Right lobe of liver (tissue), 6 donors: ENCODE data around the gene TESK1. TPM values are rescaled to one million over a fixed set of nuclear protein-coding genes. Genes with fewer than 3 reads are reported as not detected.
"Not testable (repeated sequence)": the region's sequence is repeated elsewhere in the genome, so short reads cannot be mapped to it uniquely, and the experiment has no call there.

Experiments used
- ATAC-seq, 4 donors: fragments of 200-7000 bp; cut with Tn5 transposase; one replicate each; pipeline ENCODE4 v1.9.1; 2020; ENCODE audit warnings: mild to moderate bottlenecking in 4 of 4, moderate library complexity in 4 of 4
- DNase-seq, 3 donors: peaks; one replicate each; pipeline ENCODE4 v3.0.0-alpha.2; 2020
- H3K27ac ChIP-seq, 3 donors: fragments of 200-600 bp; one replicate each; pipeline ENCODE4 v1.8.0; 2022
- H3K27me3 ChIP-seq, 2 donors: fragments of 200-600 bp; one replicate each; pipeline ENCODE4 v1.8.0; 2022
- H3K36me3 ChIP-seq, 4 donors: fragments of 200-600 bp; sonication (generic) in 1 of 4; one replicate each; pipeline versions ENCODE4 v1.5.1 to v1.8.0; 2017 to 2022; ENCODE audit warnings: control low read depth in 1 of 4
- H3K4me1 ChIP-seq, 4 donors: fragments of 200-600 bp; sonication (generic) in 1 of 4; one replicate each; pipeline versions ENCODE4 v1.5.1 to v1.8.0; 2017 to 2022; ENCODE audit warnings: control low read depth in 1 of 4
- H3K4me3 ChIP-seq, 3 donors: fragments of 200-600 bp; one replicate each; pipeline ENCODE4 v1.8.0; 2022
- H3K9me3 ChIP-seq, 4 donors: fragments of 200-600 bp; sonication (generic) in 1 of 4; one replicate each; pipeline versions ENCODE4 v1.5.1 to v1.8.0; 2017 to 2022; ENCODE audit warnings: control low read depth in 1 of 4
- POLR2A ChIP-seq: fragments of 450-650 bp; IDR thresholded peaks from one replicate; pipeline ENCODE4 v1.6.1; 2017; ENCODE audit warnings: antibody characterized with exemption, mild to moderate bottlenecking
- WGBS: methylation state at CpG from one replicate; pipeline ENCODE4 v1.1.6; 2018; ENCODE audit warnings: low coverage, low lambda C conversion rate; ENCODE audit not compliant: insufficient coverage; ENCODE audit errors: missing lambda C conversion rate; 5-methylcytosine and 5-hydroxymethylcytosine counted together
- intact Hi-C, 2 donors: fragments of 100-400 bp; cut with DNase I; formaldehyde crosslinking; loops; one replicate each; pipeline versions ENCODE4 v1.11.2 to v1.14.1; 2022
- total RNA-seq, 6 experiments: library from RNA; depleted of rRNA in 2 of 6; stranded (reverse); fragments of >200 nt in 2 of 6; fragmentation: NEBNext Ultra II Directional in 3 of 6; extraction: Animal tissue kit (Norgen Biotek cat#: 25700) in 3 of 6; gene quantifications; one replicate each; pipeline versions ENCODE4 v1.1.0 to v1.2.4, GENCODE V29; 2016 to 2023
- TF ChIP-seq, protein P1 (sequence below), 4 donors: fragments of 200-600 bp in 3 of 4; fragments of 450-650 bp in 1 of 4; IDR thresholded peaks; one replicate each; pipeline versions ENCODE4 v1.5.1 to v1.8.0; 2016 to 2022; ENCODE audit warnings: antibody characterized with exemption in 4 of 4, mild to moderate bottlenecking in 2 of 4
- donor health status: DM: no; HTN: yes; CAD: no.
- donor health status: DM: no; HTN: no; CAD: no.
- donor health status: DM: no; HTN: no; CAD: no.
- donor health status: DM: no; HTN: yes; CAD: no.
- donor health status: DM: no; HTN: yes; CAD: no.

TESK1 gene
- total RNA-seq, 6 experiments from 2014 or later: 10.7 to 17.2 (median 13.4) TPM

DNA sequence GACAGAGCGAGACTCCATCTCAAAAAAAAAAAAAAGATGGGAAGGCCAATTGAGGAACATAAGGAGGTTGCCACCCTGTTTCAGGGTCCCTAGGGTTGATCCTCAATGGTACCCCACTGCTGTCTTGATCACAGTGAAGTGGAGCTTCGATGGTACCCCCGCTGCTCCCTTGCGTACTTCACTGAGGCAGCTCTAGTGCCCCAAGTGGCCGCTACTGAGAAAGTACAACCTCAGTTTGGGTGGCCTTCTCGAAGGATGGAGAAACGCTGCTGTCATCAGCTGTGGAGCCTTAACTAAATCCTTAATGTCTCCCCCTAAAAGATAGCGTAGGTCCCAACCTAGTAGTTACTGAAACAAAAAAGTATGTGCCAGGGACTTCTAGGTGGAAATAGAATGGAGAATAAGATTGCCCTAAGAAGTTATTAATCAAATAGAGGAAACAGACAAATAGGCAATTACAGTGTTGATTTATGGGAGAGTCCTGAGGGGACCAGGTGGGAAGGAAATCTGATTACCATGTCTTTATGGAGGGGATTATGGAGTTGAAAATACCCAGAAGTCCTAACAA, 6.3 kb downstream of the TESK1 start:
- ATAC-seq (peak; percentile 62 to 81 (median 72)), DNase-seq (no peak)
- Histone ChIP-seq H3K4me1 (peaks cover 0 to 5% (median under 1%) of the 10 kb centered on the region in 4 donors), H3K4me3 (no peak overlapping the region), H3K36me3 (peaks cover 0 to 17% (median 6%) of the 10 kb centered on the region in 4 donors), H3K27me3 (no peaks in the 10 kb centered on the region), H3K9me3 (no peaks in the 10 kb centered on the region), H3K27ac (no peak overlapping the region)
- intact Hi-C loops: no loop called here
- TF ChIP-seq, protein P1, sequence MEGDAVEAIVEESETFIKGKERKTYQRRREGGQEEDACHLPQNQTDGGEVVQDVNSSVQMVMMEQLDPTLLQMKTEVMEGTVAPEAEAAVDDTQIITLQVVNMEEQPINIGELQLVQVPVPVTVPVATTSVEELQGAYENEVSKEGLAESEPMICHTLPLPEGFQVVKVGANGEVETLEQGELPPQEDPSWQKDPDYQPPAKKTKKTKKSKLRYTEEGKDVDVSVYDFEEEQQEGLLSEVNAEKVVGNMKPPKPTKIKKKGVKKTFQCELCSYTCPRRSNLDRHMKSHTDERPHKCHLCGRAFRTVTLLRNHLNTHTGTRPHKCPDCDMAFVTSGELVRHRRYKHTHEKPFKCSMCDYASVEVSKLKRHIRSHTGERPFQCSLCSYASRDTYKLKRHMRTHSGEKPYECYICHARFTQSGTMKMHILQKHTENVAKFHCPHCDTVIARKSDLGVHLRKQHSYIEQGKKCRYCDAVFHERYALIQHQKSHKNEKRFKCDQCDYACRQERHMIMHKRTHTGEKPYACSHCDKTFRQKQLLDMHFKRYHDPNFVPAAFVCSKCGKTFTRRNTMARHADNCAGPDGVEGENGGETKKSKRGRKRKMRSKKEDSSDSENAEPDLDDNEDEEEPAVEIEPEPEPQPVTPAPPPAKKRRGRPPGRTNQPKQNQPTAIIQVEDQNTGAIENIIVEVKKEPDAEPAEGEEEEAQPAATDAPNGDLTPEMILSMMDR (IDR thresholded peaks at IDR 0.05): peak; percentile 39 to 69 (median 62)
- no peak for TF ChIP-seq POLR2A
- 36% methylated on average over 3 of the region's 8 CpGs for WGBS

DNA sequence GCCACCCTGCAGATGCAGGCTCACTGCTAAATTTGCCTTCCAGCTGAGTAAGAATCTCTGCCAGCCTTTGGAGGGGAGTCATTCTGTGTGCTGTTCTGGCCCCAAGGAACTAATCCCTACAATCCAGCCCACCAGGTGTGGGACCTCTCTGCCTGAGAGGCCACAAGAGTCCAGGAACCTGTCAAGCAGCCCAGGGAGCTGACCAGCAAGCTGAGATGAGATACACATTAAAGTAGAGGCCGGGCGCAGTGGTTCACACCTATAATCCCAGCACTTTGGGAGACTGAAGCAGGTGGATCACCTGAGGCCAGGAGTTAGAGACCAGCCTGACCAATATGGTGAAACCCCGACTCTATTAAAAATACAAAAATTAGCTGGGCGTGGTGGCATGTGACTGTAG, 7.0 kb downstream of the TESK1 start:
- intact Hi-C loops, H3K27me3 ChIP-seq, H3K27ac ChIP-seq, H3K4me3 ChIP-seq, H3K4me1 ChIP-seq, ATAC-seq, DNase-seq, H3K9me3 ChIP-seq: not testable (repeated sequence)
- peaks cover 0 to 17% (median 6%) of the 10 kb centered on the region in 4 donors for H3K36me3 ChIP-seq
- WGBS: 80% methylated on average over 2 of the region's 4 CpGs

DNA sequence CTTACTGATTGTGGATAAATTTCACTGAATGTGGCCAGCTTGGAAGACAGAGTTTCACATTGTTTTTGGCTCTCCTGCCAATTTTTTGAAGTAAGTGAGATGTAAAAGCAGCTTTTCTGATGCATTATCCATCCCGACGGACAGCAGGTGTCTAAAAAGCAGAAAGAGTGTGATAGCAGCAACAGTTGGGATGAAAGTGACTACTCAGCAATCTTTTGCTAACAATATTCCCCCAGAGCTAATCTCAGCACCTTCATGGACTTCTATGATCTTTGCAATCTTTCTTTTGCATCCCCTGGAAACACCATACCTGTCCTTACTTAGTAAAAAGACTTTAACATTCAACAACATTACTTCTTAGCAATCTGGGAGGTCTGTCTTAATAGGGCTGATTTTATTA, 7.8 kb downstream of the TESK1 start:
- intact Hi-C loops: no loop called here
- no peak overlapping the region for H3K4me3 ChIP-seq
- DNase-seq (no peak), ATAC-seq (no peak)
- peaks cover 0 to 15% (median 6%) of the 10 kb centered on the region in 4 donors for H3K36me3 ChIP-seq
- no peak overlapping the region for H3K27ac ChIP-seq
- no peaks in the 10 kb centered on the region for H3K9me3 ChIP-seq
- H3K27me3 ChIP-seq: no peaks in the 10 kb centered on the region
- no peak for TF ChIP-seq POLR2A
- H3K4me1 ChIP-seq: no peaks in the 10 kb centered on the region
- 60% methylated on average over 1 of the region's 2 CpGs for WGBS

DNA sequence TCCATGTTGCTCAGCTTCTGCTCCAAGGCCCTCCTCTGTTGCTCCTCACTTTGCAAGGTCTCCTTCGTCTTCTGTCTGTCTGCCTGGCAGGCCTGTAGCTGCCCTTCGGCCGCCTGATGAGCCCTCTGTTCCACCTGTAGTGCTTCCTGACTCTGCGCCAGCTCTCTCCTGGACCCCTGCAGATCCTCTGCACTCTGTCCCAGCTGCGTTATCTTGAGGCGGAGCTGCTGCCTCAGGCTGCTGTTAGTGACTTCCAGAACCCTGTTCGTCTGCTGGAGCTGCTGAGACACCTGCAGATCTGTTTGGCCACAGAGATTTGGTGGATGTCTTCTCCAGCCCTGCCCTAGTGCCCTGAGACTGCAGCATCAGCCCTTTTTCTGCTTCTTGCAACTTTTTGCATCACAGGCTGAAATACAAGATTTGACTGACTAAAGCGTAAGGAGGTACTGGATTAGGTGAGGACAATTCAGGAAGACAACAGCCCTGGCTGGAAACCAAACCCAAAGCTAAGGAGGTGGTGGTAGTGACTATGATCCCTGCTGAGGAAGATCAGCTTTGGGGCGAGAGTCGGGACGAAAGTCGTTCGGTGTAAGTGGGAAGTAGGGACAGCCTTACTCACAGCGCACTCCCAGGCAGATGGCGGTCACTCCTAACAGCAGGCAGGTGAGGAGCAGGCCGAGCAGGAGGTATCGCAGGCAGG, 11.1 kb downstream of the TESK1 start:
- Histone ChIP-seq H3K27me3 (no peaks in the 10 kb centered on the region), H3K9me3 (no peaks in the 10 kb centered on the region), H3K4me3 (no peak overlapping the region), H3K36me3 (no peaks in the 10 kb centered on the region), H3K4me1 (no peaks in the 10 kb centered on the region), H3K27ac (no peak overlapping the region)
- ATAC-seq (no peak), DNase-seq (no peak)
- no peak for TF ChIP-seq POLR2A
- TF ChIP-seq, protein P1 (IDR thresholded peaks at IDR 0.05): no peak
- WGBS: 67% methylated on average over 13 of the region's 17 CpGs
- intact Hi-C loops: no loop called here

DNA sequence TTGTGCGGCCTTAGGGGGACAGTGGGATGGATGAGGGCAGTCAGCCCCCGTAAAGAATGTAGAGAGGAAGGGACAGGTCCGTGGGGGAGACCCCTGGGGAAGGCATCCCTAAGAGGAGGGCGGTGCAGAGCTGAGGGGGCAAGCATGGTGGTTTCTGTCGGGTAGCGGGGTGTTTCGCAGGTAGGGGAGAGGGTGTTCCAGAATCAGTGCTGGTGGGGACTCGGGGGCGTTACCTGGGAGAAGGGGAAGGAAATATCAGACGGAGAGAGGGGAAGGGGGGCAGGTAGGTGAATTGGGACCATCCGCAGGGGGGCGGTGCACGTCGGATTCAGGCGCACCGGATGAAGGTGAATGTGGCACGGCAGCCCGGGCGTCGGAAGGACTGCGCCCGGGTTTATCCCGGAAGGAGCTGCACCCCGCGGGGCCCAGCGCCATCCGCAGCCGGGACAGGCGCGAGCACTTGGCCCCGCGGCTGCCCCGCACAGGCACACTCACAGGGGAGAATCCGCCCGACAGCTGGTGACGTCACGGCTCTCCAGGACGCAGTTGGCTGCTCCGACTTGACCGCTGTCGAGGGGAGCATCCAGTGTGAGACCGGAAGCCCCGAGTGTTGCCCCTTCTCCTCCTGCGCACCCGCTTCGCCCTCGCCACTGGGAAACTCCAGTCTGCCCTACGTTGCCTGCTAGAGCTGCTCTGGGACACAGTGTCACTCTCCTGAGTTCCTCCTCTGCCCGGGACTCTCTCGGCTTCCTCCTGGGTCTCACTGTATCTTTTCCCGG, 11.8 kb downstream of the TESK1 start:
- Histone ChIP-seq H3K27me3 (no peaks in the 10 kb centered on the region), H3K4me3 (peak overlapping the region in 2 of 3 donors; percentile 20 to 30), H3K4me1 (no peaks in the 10 kb centered on the region), H3K9me3 (no peaks in the 10 kb centered on the region), H3K36me3 (no peaks in the 10 kb centered on the region), H3K27ac (no peak overlapping the region)
- DNase-seq (peak; percentile 61 to 78 (median 73)), ATAC-seq (peak; percentile 57 to 68 (median 66))
- TF ChIP-seq, protein P1 (IDR thresholded peaks at IDR 0.05): no peak
- TF ChIP-seq POLR2A: peak; percentile 21
- intact Hi-C loops: no loop called here
- WGBS: 21% methylated on average over 25 of the region's 51 CpGs
